Osteoblast (primary cell): ENCODE results near the gene ALG3. TPM values are rescaled to one million over a fixed set of nuclear protein-coding genes. Genes with fewer than 3 reads are reported as not detected.
A peak's percentile ranks its signal among the peaks of the same experiment; 100 is the strongest.

Experiments
- DNase-seq: peaks from one replicate; pipeline ENCODE4 v3.0.0; 2011; ENCODE audit warnings: low spot score, mixed read lengths; ENCODE audit not compliant: insufficient read length; ENCODE audit errors: missing footprints
- H2AFZ ChIP-seq: 2 replicates; pipeline ENCODE4 v1.6.0; 2011; ENCODE audit warnings: mild to moderate bottlenecking, low read length
- H3K27ac ChIP-seq: 2 replicates; pipeline ENCODE4 v1.5.1; 2011; ENCODE audit warnings: mild to moderate bottlenecking, low read depth, low read length, moderate library complexity
- H3K27me3 ChIP-seq: 2 replicates; pipeline ENCODE4 v1.6.0; 2012; ENCODE audit warnings: mild to moderate bottlenecking, control low read depth, inconsistent platforms, low read length, moderate library complexity; ENCODE audit not compliant: insufficient read depth
- H3K36me3 ChIP-seq: 2 replicates; pipeline ENCODE4 v1.5.1; 2011; ENCODE audit warnings: mild to moderate bottlenecking, low read length, control low read depth, moderate library complexity; ENCODE audit not compliant: insufficient read depth
- H3K4me1 ChIP-seq: 2 replicates; pipeline ENCODE4 v1.5.1; 2011; ENCODE audit warnings: mild to moderate bottlenecking, low read length, control low read depth, moderate library complexity; ENCODE audit not compliant: insufficient read depth
- H3K4me2 ChIP-seq: 2 replicates; pipeline ENCODE4 v1.6.0; 2011; ENCODE audit warnings: mild to moderate bottlenecking, low read length; ENCODE audit not compliant: insufficient read depth
- H3K4me3 ChIP-seq: fragments of 200-600 bp; sonication (generic); 3 replicates; pipeline ENCODE4 v1.5.1; 2012; ENCODE audit warnings: mild to moderate bottlenecking, low read length, inconsistent platforms; ENCODE audit not compliant: insufficient read depth
- H3K79me2 ChIP-seq: 2 replicates; pipeline ENCODE4 v1.6.0; 2012; ENCODE audit warnings: mild to moderate bottlenecking, low read length, control low read depth, inconsistent platforms; ENCODE audit not compliant: insufficient read depth
- H3K9me3 ChIP-seq: 2 replicates; pipeline ENCODE4 v1.5.1; 2011; ENCODE audit warnings: low read depth, low read length, control low read depth
- H4K20me1 ChIP-seq: 2 replicates; pipeline ENCODE4 v1.6.0; 2012; ENCODE audit warnings: mild to moderate bottlenecking, low read length, control low read depth; ENCODE audit not compliant: insufficient read depth
- CTCF ChIP-seq: IDR thresholded peaks from 2 replicates; pipeline ENCODE4 v1.5.1; 2011; ENCODE audit warnings: mild to moderate bottlenecking, low read depth, low read length, moderate library complexity; ENCODE audit errors: extremely low read depth
- total RNA-seq: library from RNA; depleted of rRNA; stranded (reverse); fragments of >200 nt; gene quantifications from 2 replicates; pipeline ENCODE4 v1.2.3, GENCODE V29; 2012

Gene ALG3
- total RNA-seq, 1 donor, result 26.8 TPM

- Histone ChIP-seq H3K4me2 (no peak overlapping the region), H3K4me1 (peaks cover 3% of the 10 kb centered on the region), H3K9me3 (no peaks in the 10 kb centered on the region), H3K36me3 (no peaks in the 10 kb centered on the region), H3K79me2 (no peaks in the 10 kb centered on the region), H3K27me3 (peaks cover 24% of the 10 kb centered on the region), H2AFZ (no peak overlapping the region), H4K20me1 (peaks cover 28% of the 10 kb centered on the region), H3K4me3 (no peak overlapping the region), H3K27ac (no peak overlapping the region)
- peak; percentile 77 for DNase-seq
- no peak for TF ChIP-seq CTCF
Observed at GRCh38 chr3:184257083-184257915, 8.5 kb upstream of the ALG3 start.

- no peaks in the 10 kb centered on the region for H3K79me2 ChIP-seq
Observed at GRCh38 chr3:184255291-184256039, 6.7 kb upstream of the ALG3 start.

GRCh38 chr3:184250167-184250828 is 1.5 kb upstream of the ALG3 start:
- peak overlapping the region; percentile 87 for H3K4me3 ChIP-seq
- H3K27ac ChIP-seq, result peak overlapping the region; percentile 95
- H3K9me3 ChIP-seq, result no peaks in the 10 kb centered on the region
- peaks cover 22% of the 10 kb centered on the region for H3K79me2 ChIP-seq
- DNase-seq, result peak; percentile 97
- H3K27me3 ChIP-seq, result no peaks in the 10 kb centered on the region
- TF ChIP-seq CTCF, result peak; percentile 98
- H3K36me3 ChIP-seq, result peaks cover under 1% of the 10 kb centered on the region
- H2AFZ ChIP-seq, result peak overlapping the region; percentile 100
- peaks cover 21% of the 10 kb centered on the region for H3K4me1 ChIP-seq
- peak overlapping the region; percentile 100 for H3K4me2 ChIP-seq
- H4K20me1 ChIP-seq, result peaks cover 10% of the 10 kb centered on the region

More at GRCh38 chr3:184255291-184256039, 6.7 kb upstream of the ALG3 start:
- H3K4me2 ChIP-seq, result no peak overlapping the region
- H3K27me3 ChIP-seq, result peaks cover 13% of the 10 kb centered on the region
- no peak overlapping the region for H3K27ac ChIP-seq
- no peak for TF ChIP-seq CTCF
- H2AFZ ChIP-seq, result no peak overlapping the region
- H3K4me1 ChIP-seq, result peaks cover under 1% of the 10 kb centered on the region
- no peaks in the 10 kb centered on the region for H3K9me3 ChIP-seq
- no peaks in the 10 kb centered on the region for H3K36me3 ChIP-seq
- peaks cover 26% of the 10 kb centered on the region for H4K20me1 ChIP-seq
- DNase-seq, result peak; percentile 73
- no peak overlapping the region for H3K4me3 ChIP-seq
